Endothelial cell (in vitro differentiated cells): ENCODE measurements around the gene ARAF. TPM values are rescaled to one million over a fixed set of nuclear protein-coding genes. Genes with fewer than 3 reads are reported as not detected.

Source experiments
- DNase-seq: peaks from one replicate; pipeline ENCODE4 v3.0.0; 2021; ENCODE audit warnings: low spot score
- H3K27ac Mint-ChIP-seq: one replicate; pipeline ENCODE4 v1.8.0; 2021; ENCODE audit warnings: mixed read lengths, inconsistent platforms; ENCODE audit not compliant: unreplicated experiment
- H3K27me3 Mint-ChIP-seq: one replicate; pipeline ENCODE4 v1.8.0; 2021; ENCODE audit warnings: mild to moderate bottlenecking, moderate library complexity, mixed read lengths, inconsistent platforms; ENCODE audit not compliant: unreplicated experiment
- H3K36me3 Mint-ChIP-seq: one replicate; pipeline ENCODE4 v1.8.0; 2021; ENCODE audit warnings: mild to moderate bottlenecking, low read depth, mixed read lengths, inconsistent platforms; ENCODE audit not compliant: unreplicated experiment
- H3K4me1 Mint-ChIP-seq: one replicate; pipeline ENCODE4 v1.8.0; 2021; ENCODE audit warnings: mild to moderate bottlenecking, mixed read lengths, inconsistent platforms; ENCODE audit not compliant: unreplicated experiment
- H3K4me3 Mint-ChIP-seq: one replicate; pipeline ENCODE4 v1.8.0; 2021; ENCODE audit warnings: mild to moderate bottlenecking, mixed read lengths, inconsistent platforms; ENCODE audit not compliant: unreplicated experiment
- H3K9me3 Mint-ChIP-seq: one replicate; pipeline ENCODE4 v1.8.0; 2021; ENCODE audit warnings: mixed read lengths, inconsistent platforms; ENCODE audit not compliant: unreplicated experiment
- CTCF ChIP-seq: fragments of 200-600 bp; sonication (generic); IDR thresholded peaks from one replicate; pipeline ENCODE4 v1.5.0; 2021; ENCODE audit warnings: antibody characterized with exemption; ENCODE audit not compliant: unreplicated experiment
- total RNA-seq: library from RNA; stranded (reverse); fragmentation: NEBNext Ultra II Directional; extraction: Animal tissue kit (Norgen Biotek cat#: 25700); gene quantifications from one replicate; pipeline ENCODE4 v1.2.1, GENCODE V29; 2021; ENCODE audit not compliant: unreplicated experiment

ARAF gene
- total RNA-seq, 1 donor from 2014 or later = 49.4 TPM

- TF ChIP-seq CTCF = no peak
- H3K27ac Mint-ChIP-seq = no peak overlapping the region
- H3K9me3 Mint-ChIP-seq = no peaks in the 10 kb centered on the region
- H3K27me3 Mint-ChIP-seq = peaks cover 2% of the 10 kb centered on the region
- H3K4me1 Mint-ChIP-seq = peaks cover 9% of the 10 kb centered on the region
- DNase-seq = no peak
- H3K36me3 Mint-ChIP-seq = no peaks in the 10 kb centered on the region
- H3K4me3 Mint-ChIP-seq = no peak overlapping the region
These were observed 50.9 kb downstream of the ARAF start for GRCh38 chrX:47611926-47612325.

GRCh38 chrX:47612418-47612817 is 51.4 kb downstream of the ARAF start:
- Mint-ChIP-seq H3K4me3 (no peak overlapping the region), H3K4me1 (peaks cover 9% of the 10 kb centered on the region), H3K36me3 (no peaks in the 10 kb centered on the region), H3K27ac (no peak overlapping the region), H3K27me3 (peaks cover 2% of the 10 kb centered on the region), H3K9me3 (no peaks in the 10 kb centered on the region)
- no peak for DNase-seq
- TF ChIP-seq CTCF = no peak

GRCh38 chrX:47613082-47613481 is 52.1 kb downstream of the ARAF start:
- no peak overlapping the region for H3K27ac Mint-ChIP-seq
- no peak for TF ChIP-seq CTCF
- peaks cover 9% of the 10 kb centered on the region for H3K4me1 Mint-ChIP-seq
- DNase-seq = no peak
- H3K27me3 Mint-ChIP-seq = peaks cover 5% of the 10 kb centered on the region
- no peak overlapping the region for H3K4me3 Mint-ChIP-seq
- no peaks in the 10 kb centered on the region for H3K9me3 Mint-ChIP-seq
- H3K36me3 Mint-ChIP-seq = no peaks in the 10 kb centered on the region

- Mint-ChIP-seq H3K36me3 (no peaks in the 10 kb centered on the region), H3K27ac (no peak overlapping the region), H3K27me3 (peaks cover 9% of the 10 kb centered on the region), H3K9me3 (no peaks in the 10 kb centered on the region), H3K4me1 (peaks cover 6% of the 10 kb centered on the region), H3K4me3 (no peak overlapping the region)
- TF ChIP-seq CTCF = no peak
- no peak for DNase-seq
These were observed 53.6 kb downstream of the ARAF start for GRCh38 chrX:47614618-47615017.

GRCh38 chrX:47618923-47619485 is 58.0 kb downstream of the ARAF start:
- H3K9me3 Mint-ChIP-seq = no peaks in the 10 kb centered on the region
- peaks cover 8% of the 10 kb centered on the region for H3K27me3 Mint-ChIP-seq

More at GRCh38 chrX:47618923-47619485, 58.0 kb downstream of the ARAF start:
- no peak overlapping the region for H3K27ac Mint-ChIP-seq
- no peaks in the 10 kb centered on the region for H3K4me1 Mint-ChIP-seq
- DNase-seq = no peak
- H3K4me3 Mint-ChIP-seq = no peak overlapping the region
- H3K36me3 Mint-ChIP-seq = peaks cover under 1% of the 10 kb centered on the region
- no peak for TF ChIP-seq CTCF
